Measurements from ENCODE around the gene PSMD3. TPM values are rescaled to one million over a fixed set of nuclear protein-coding genes. Genes with fewer than 3 reads are reported as not detected.

PSMD3 gene
- total RNA-seq, 4 donors from 2014 or later = 62.0 to 158 (median 84.7) TPM

DNA sequence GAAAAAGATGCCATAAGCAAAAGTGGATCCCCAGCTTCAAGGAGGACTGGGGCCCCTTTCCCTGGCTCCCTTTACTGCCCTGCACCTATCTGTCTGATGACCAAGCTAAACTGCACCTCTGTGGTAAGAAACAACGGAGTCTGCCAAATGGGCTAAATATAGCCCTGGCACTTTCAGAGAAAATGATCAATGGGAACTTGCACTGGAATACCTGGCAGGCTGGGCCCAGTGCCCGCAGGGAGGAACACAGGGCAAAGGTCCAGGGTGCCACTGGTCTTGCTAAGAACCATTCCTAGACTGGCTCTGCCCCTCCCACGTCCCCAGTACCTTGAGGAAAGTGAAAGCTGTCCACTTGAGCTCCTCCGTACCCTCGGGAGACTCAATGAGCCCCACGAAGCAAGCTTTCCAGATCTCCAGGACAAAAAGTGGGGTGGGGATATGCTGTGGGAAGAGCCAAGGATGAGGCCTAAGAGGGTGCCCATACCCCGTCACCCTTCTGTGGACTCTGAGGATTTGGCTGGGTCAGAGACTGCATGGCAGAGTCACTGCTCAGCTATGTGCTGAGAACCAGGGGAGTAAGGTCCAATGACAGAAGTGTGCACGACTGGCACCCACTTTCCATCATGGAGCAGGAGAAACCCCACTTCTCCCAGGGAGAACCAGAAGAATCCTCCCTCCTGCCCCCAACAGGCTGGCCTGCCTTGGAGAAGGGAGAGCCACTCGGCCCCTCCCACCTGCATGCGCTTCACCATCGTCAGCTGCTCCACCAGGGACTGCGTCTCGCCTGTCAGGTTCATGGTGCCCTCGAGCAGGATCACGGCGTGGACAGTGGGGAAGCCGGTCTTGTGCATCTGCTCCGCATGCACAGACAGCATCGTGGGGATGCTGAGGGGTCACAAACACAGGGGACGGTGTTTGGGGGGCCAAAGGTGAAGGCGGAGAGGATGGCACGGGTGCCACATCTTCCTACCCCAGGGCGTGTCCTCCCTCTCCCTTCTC lies 52.0 kb downstream of the PSMD3 start:
- no peaks in the 10 kb centered on the region for H3K9me3 ChIP-seq
- no peaks in the 10 kb centered on the region for H3K4me1 ChIP-seq
- DNase-seq = no peak
- intact Hi-C loops (cut with DNase I; ENCODE audit: low total_unique reads) = no loop called here
- H3K27ac ChIP-seq = peak overlapping the region; percentile 43 to 57
- no peaks in the 10 kb centered on the region for H3K27me3 ChIP-seq
- no peak for TF ChIP-seq POLR2A (IDR thresholded peaks at IDR 0.05)
- TF ChIP-seq, protein P1, sequence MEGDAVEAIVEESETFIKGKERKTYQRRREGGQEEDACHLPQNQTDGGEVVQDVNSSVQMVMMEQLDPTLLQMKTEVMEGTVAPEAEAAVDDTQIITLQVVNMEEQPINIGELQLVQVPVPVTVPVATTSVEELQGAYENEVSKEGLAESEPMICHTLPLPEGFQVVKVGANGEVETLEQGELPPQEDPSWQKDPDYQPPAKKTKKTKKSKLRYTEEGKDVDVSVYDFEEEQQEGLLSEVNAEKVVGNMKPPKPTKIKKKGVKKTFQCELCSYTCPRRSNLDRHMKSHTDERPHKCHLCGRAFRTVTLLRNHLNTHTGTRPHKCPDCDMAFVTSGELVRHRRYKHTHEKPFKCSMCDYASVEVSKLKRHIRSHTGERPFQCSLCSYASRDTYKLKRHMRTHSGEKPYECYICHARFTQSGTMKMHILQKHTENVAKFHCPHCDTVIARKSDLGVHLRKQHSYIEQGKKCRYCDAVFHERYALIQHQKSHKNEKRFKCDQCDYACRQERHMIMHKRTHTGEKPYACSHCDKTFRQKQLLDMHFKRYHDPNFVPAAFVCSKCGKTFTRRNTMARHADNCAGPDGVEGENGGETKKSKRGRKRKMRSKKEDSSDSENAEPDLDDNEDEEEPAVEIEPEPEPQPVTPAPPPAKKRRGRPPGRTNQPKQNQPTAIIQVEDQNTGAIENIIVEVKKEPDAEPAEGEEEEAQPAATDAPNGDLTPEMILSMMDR (IDR thresholded peaks at IDR 0.05) = no peak
- no peak overlapping the region for H3K4me3 ChIP-seq
- H3K36me3 ChIP-seq = no peaks in the 10 kb centered on the region

DNA sequence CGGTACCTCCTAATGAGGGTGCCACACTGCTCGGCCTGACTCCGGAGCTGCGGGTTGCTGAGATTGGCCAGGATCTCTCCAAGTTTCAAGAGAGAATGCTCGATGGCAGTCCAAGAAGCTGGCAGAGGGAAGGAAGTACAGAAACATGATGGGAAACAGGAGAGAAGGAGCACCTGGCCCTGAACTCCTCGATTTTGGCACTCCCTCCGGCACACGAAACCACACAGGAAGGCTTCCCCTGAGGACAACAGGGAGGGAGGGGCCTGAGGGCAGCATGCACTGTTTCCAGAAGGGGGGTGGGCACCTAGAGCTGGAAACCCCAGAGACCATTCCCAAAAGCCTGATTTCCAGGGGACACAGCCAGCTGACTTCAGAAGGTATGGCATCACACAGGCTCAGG lies 52.7 kb downstream of the PSMD3 start:
- Histone ChIP-seq H3K27ac (peak overlapping the region; percentile 43 to 57), H3K9me3 (no peaks in the 10 kb centered on the region)

GRCh38 chr17:40034426-40035161 lies 54.0 kb downstream of the PSMD3 start:
- Histone ChIP-seq H3K9me3 (no peaks in the 10 kb centered on the region), H3K27ac (no peak overlapping the region)

More for the DNA sequence above, 52.7 kb downstream of the PSMD3 start:
- Histone ChIP-seq H3K4me1 (no peaks in the 10 kb centered on the region), H3K4me3 (no peak overlapping the region), H3K27me3 (no peaks in the 10 kb centered on the region), H3K36me3 (no peaks in the 10 kb centered on the region)
- DNase-seq = no peak
- intact Hi-C loops (cut with DNase I; ENCODE audit: low total_unique reads) = no loop called here
- TF ChIP-seq POLR2A (IDR thresholded peaks at IDR 0.05) = no peak
- TF ChIP-seq, protein P1 (IDR thresholded peaks at IDR 0.05) = no peak

GRCh38 chr17:40035162-40035559 lies 54.6 kb downstream of the PSMD3 start:
- Histone ChIP-seq H3K36me3 (no peaks in the 10 kb centered on the region), H3K9me3 (no peaks in the 10 kb centered on the region), H3K4me3 (no peak overlapping the region), H3K27ac (no peak overlapping the region), H3K4me1 (no peaks in the 10 kb centered on the region), H3K27me3 (no peaks in the 10 kb centered on the region)
- no peak for TF ChIP-seq POLR2A (IDR thresholded peaks at IDR 0.05)
- TF ChIP-seq, protein P1 (IDR thresholded peaks at IDR 0.05) = peak in 1 of 4 experiments; percentile 24
- intact Hi-C loops (cut with DNase I; ENCODE audit: low total_unique reads) = no loop called here
- no peak for DNase-seq

More at GRCh38 chr17:40034426-40035161, 54.0 kb downstream of the PSMD3 start:
- intact Hi-C loops (cut with DNase I; ENCODE audit: low total_unique reads) = no loop called here
- Histone ChIP-seq H3K4me3 (no peak overlapping the region), H3K4me1 (no peaks in the 10 kb centered on the region), H3K27me3 (no peaks in the 10 kb centered on the region), H3K36me3 (no peaks in the 10 kb centered on the region)
- no peak for DNase-seq
- no peak for TF ChIP-seq POLR2A (IDR thresholded peaks at IDR 0.05)
- TF ChIP-seq, protein P1 (IDR thresholded peaks at IDR 0.05) = no peak
